ENCODE results near the gene HMOX1. TPM values are rescaled to one million over a fixed set of nuclear protein-coding genes. Genes with fewer than 3 reads are reported as not detected.

The HMOX1 gene
- total RNA-seq, 4 donors from 2014 or later = 1.00 to 172 (median 42.7) TPM

DNA sequence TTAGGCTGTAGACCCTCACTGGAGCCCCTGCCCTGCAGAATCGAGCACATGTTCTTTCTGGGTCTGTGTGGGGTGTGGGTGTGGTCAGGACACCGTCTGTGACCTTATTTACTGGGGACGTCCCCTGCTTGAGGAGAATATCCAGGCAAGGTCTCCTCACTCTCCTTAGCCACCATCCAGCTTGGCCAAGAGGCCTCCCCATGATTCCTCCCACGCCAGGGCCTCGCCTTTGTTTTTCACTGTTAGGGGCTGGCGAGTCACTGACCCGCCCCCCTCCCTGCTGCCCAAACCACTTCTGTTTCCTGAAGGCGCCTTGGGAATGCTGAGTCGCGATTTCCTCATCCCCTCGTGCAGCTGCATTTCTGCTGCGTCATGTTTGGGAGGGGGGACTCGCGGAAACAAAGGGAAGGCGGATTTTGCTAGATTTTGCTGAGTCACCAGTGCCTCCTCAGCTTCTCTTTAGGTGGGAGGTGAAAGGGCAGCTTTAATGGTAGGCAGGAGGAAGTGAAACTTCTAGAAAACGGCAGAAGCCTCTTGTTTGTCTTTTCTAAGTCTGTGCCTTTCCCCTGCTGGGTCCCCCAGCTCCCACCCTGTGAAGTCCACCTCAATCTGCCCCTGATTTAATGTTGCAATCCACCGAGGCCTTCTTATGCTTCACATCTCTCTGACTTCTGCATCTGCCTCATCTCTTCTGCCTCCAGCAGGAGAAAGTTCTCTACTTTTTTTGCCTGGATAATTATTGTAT is 4.0 kb upstream of the HMOX1 start:
- intact Hi-C loops (cut with DNase I; ENCODE audit: low total_unique reads) = no loop called here
- peaks cover 32 to 80% (median 53%) of the 10 kb centered on the region in 4 donors for H3K4me1 ChIP-seq
- WGBS, 2 donors (ENCODE audit: low coverage in 1 of 2) = 5 to 10% methylated on average over 3 to 17 of the region's 17 CpGs
- no peaks in the 10 kb centered on the region for H3K27me3 ChIP-seq
- peak overlapping the region; percentile 81 to 88 (median 85) for H3K27ac ChIP-seq
- TF ChIP-seq, protein P1, sequence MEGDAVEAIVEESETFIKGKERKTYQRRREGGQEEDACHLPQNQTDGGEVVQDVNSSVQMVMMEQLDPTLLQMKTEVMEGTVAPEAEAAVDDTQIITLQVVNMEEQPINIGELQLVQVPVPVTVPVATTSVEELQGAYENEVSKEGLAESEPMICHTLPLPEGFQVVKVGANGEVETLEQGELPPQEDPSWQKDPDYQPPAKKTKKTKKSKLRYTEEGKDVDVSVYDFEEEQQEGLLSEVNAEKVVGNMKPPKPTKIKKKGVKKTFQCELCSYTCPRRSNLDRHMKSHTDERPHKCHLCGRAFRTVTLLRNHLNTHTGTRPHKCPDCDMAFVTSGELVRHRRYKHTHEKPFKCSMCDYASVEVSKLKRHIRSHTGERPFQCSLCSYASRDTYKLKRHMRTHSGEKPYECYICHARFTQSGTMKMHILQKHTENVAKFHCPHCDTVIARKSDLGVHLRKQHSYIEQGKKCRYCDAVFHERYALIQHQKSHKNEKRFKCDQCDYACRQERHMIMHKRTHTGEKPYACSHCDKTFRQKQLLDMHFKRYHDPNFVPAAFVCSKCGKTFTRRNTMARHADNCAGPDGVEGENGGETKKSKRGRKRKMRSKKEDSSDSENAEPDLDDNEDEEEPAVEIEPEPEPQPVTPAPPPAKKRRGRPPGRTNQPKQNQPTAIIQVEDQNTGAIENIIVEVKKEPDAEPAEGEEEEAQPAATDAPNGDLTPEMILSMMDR (IDR thresholded peaks at IDR 0.05) = no peak
- TF ChIP-seq POLR2AphosphoS5 (IDR thresholded peaks at IDR 0.05) (peak; percentile 83 to 88 (median 86)), POLR2A (IDR thresholded peaks at IDR 0.05) (no peak), EP300 (IDR thresholded peaks at IDR 0.05; ENCODE audit: low read depth) (peak; percentile 71)
- no peak overlapping the region for H3K4me3 ChIP-seq
- no peaks in the 10 kb centered on the region for H3K36me3 ChIP-seq
- no peaks in the 10 kb centered on the region for H3K9me3 ChIP-seq
- DNase-seq = peak; percentile 94
- in situ Hi-C loops (cut with MboI; ENCODE audit: low pct_ligation_motif_present in 1 of 4, low pct_unique_long_range_greater_than_20kb in 1 of 4, low sequenced_read_pairs in 3 of 4) = no loop called here

GRCh38 chr22:35377735-35378134 is 3.2 kb upstream of the HMOX1 start:
- Histone ChIP-seq H3K4me3 (no peak overlapping the region), H3K4me1 (peaks cover 29 to 76% (median 50%) of the 10 kb centered on the region in 4 donors), H3K27me3 (no peaks in the 10 kb centered on the region), H3K36me3 (no peaks in the 10 kb centered on the region), H3K27ac (peak overlapping the region; percentile 81 to 88 (median 85)), H3K9me3 (no peaks in the 10 kb centered on the region)
- no peak for DNase-seq
- in situ Hi-C loops (cut with MboI; ENCODE audit: low pct_ligation_motif_present in 1 of 4, low pct_unique_long_range_greater_than_20kb in 1 of 4, low sequenced_read_pairs in 3 of 4) (no loop called here), intact Hi-C loops (cut with DNase I; ENCODE audit: low total_unique reads) (no loop called here)
- 87% methylated on average over 3 of the region's 3 CpGs; no CpG with 5 or more reads in 1 of the 2 donors for WGBS, 2 donors (ENCODE audit: low coverage in 1 of 2)
- no peak for TF ChIP-seq POLR2A (IDR thresholded peaks at IDR 0.05)

DNA sequence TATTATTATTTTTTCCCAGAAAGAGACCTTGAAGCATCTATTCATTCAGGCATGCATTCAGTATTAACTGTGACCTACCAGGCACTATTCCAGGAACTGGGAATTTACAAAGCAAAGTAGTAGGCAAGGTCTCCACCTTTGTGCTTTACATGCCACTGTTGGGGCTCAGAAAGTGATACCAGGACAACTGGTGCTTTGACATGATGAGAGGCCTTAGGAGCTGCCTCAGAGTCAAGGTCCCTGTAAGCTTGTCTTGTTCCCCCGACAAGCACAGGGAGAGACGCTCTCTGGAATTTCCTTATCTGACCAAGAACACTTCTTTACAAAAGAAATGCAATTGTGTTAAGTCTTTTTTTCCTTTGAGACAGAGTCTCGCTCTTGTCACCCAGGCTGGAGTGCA is 2.3 kb upstream of the HMOX1 start:
- TF ChIP-seq POLR2A (IDR thresholded peaks at IDR 0.05) (no peak), POLR2AphosphoS5 (IDR thresholded peaks at IDR 0.05) (no peak), EP300 (IDR thresholded peaks at IDR 0.05; ENCODE audit: low read depth) (no peak)
- TF ChIP-seq, protein P1 (IDR thresholded peaks at IDR 0.05) = no peak
- H3K9me3 ChIP-seq = no peaks in the 10 kb centered on the region
- H3K27me3 ChIP-seq = no peaks in the 10 kb centered on the region
- H3K4me3 ChIP-seq = no peak overlapping the region
- in situ Hi-C loops (cut with MboI; ENCODE audit: low pct_ligation_motif_present in 1 of 4, low pct_unique_long_range_greater_than_20kb in 1 of 4, low sequenced_read_pairs in 3 of 4) = no loop called here
- WGBS, 2 donors (ENCODE audit: low coverage in 1 of 2) = 76 to 82% methylated on average over 2 to 3 of the region's 3 CpGs
- no peaks in the 10 kb centered on the region for H3K36me3 ChIP-seq
- peak overlapping the region; percentile 81 to 88 (median 85) for H3K27ac ChIP-seq
- H3K4me1 ChIP-seq = peaks cover 29 to 68% (median 50%) of the 10 kb centered on the region in 4 donors
- intact Hi-C loops (cut with DNase I; ENCODE audit: low total_unique reads) = no loop called here
- DNase-seq = no peak

GRCh38 chr22:35379146-35379993 is 1.5 kb upstream of the HMOX1 start:
- Histone ChIP-seq H3K36me3 (no peaks in the 10 kb centered on the region), H3K4me1 (peaks cover 29 to 68% (median 50%) of the 10 kb centered on the region in 4 donors), H3K9me3 (no peaks in the 10 kb centered on the region), H3K4me3 (no peak overlapping the region), H3K27ac (peak overlapping the region; percentile 81 to 88 (median 85)), H3K27me3 (no peaks in the 10 kb centered on the region)
- DNase-seq = peak; percentile 73
- intact Hi-C loops (cut with DNase I; ENCODE audit: low total_unique reads) (no loop called here), in situ Hi-C loops (cut with MboI; ENCODE audit: low pct_ligation_motif_present in 1 of 4, low pct_unique_long_range_greater_than_20kb in 1 of 4, low sequenced_read_pairs in 3 of 4) (no loop called here)
- TF ChIP-seq POLR2A (IDR thresholded peaks at IDR 0.05) (peak; percentile 49), POLR2AphosphoS5 (IDR thresholded peaks at IDR 0.05) (peak in 2 of 3 donors; percentile 58 to 70), EP300 (IDR thresholded peaks at IDR 0.05; ENCODE audit: low read depth) (no peak)
- 48 to 60% methylated on average over 8 to 10 of the region's 10 CpGs for WGBS, 2 donors (ENCODE audit: low coverage in 1 of 2)

DNA sequence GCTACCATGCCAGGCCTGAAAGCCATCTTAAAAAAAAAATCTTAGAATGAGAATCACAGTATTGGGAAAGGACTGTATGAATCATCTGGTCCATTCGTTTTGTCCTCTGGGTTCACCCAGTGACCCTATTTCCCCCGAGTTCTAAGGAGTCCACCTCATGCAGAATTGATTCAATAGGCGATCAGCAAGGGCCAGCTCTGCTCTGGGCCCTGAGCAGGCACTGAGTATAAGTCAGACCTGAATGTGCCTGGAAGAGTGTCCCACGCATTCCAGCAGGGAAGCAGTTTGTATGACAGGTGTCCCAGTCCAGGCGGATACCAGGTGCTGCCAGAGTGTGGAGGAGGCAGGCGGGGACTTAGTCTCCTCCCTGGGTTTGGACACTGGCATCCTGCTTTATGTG is 883 bp upstream of the HMOX1 start:
- TF ChIP-seq EP300 (IDR thresholded peaks at IDR 0.05; ENCODE audit: low read depth) (no peak), POLR2AphosphoS5 (IDR thresholded peaks at IDR 0.05) (peak in 1 of 3 donors; percentile 60), POLR2A (IDR thresholded peaks at IDR 0.05) (no peak)
- TF ChIP-seq, protein P1 (IDR thresholded peaks at IDR 0.05) = no peak
- DNase-seq = peak; percentile 43
- H3K27ac ChIP-seq = peak overlapping the region; percentile 81 to 88 (median 85)
- no peaks in the 10 kb centered on the region for H3K9me3 ChIP-seq
- intact Hi-C loops (cut with DNase I; ENCODE audit: low total_unique reads) = no loop called here
- H3K4me1 ChIP-seq = peaks cover 29 to 70% (median 50%) of the 10 kb centered on the region in 4 donors
- no peaks in the 10 kb centered on the region for H3K27me3 ChIP-seq
- 17 to 51% methylated on average over 2 to 6 of the region's 6 CpGs for WGBS, 2 donors (ENCODE audit: low coverage in 1 of 2)
- no peaks in the 10 kb centered on the region for H3K36me3 ChIP-seq
- H3K4me3 ChIP-seq = no peak overlapping the region
- in situ Hi-C loops (cut with MboI; ENCODE audit: low pct_ligation_motif_present in 1 of 4, low pct_unique_long_range_greater_than_20kb in 1 of 4, low sequenced_read_pairs in 3 of 4) = no loop called here

Data from transverse colon (tissue), 4 donors.